ENCODE measurements around the gene SELENOO. TPM values are rescaled to one million over a fixed set of nuclear protein-coding genes. Genes with fewer than 3 reads are reported as not detected.

Gene SELENOO
- total RNA-seq, 1 experiment from 2014 or later, result 27.0 TPM

- TF ChIP-seq, protein P1, sequence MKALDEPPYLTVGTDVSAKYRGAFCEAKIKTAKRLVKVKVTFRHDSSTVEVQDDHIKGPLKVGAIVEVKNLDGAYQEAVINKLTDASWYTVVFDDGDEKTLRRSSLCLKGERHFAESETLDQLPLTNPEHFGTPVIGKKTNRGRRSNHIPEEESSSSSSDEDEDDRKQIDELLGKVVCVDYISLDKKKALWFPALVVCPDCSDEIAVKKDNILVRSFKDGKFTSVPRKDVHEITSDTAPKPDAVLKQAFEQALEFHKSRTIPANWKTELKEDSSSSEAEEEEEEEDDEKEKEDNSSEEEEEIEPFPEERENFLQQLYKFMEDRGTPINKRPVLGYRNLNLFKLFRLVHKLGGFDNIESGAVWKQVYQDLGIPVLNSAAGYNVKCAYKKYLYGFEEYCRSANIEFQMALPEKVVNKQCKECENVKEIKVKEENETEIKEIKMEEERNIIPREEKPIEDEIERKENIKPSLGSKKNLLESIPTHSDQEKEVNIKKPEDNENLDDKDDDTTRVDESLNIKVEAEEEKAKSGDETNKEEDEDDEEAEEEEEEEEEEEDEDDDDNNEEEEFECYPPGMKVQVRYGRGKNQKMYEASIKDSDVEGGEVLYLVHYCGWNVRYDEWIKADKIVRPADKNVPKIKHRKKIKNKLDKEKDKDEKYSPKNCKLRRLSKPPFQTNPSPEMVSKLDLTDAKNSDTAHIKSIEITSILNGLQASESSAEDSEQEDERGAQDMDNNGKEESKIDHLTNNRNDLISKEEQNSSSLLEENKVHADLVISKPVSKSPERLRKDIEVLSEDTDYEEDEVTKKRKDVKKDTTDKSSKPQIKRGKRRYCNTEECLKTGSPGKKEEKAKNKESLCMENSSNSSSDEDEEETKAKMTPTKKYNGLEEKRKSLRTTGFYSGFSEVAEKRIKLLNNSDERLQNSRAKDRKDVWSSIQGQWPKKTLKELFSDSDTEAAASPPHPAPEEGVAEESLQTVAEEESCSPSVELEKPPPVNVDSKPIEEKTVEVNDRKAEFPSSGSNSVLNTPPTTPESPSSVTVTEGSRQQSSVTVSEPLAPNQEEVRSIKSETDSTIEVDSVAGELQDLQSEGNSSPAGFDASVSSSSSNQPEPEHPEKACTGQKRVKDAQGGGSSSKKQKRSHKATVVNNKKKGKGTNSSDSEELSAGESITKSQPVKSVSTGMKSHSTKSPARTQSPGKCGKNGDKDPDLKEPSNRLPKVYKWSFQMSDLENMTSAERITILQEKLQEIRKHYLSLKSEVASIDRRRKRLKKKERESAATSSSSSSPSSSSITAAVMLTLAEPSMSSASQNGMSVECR (CRISPR knock-in tag; IDR thresholded peaks at IDR 0.05; ENCODE audit: borderline replicate concordance), result no peak
- TF ChIP-seq MXD4 (CRISPR knock-in tag; IDR thresholded peaks at IDR 0.05; ENCODE audit: borderline replicate concordance), result no peak
- no peak for TF ChIP-seq ERG (CRISPR knock-in tag; IDR thresholded peaks at IDR 0.05)
- no peak for TF ChIP-seq NR1H2 (CRISPR knock-in tag; IDR thresholded peaks at IDR 0.05)
- TF ChIP-seq ZNF263 (CRISPR knock-in tag; IDR thresholded peaks at IDR 0.05; ENCODE audit: low read depth), result no peak
- TF ChIP-seq FOXJ3 (CRISPR knock-in tag; IDR thresholded peaks at IDR 0.05; ENCODE audit: borderline replicate concordance), result no peak
- no peak for TF ChIP-seq GTF2I (CRISPR knock-in tag; conservative IDR thresholded peaks at IDR 0.05)
These were observed 14.7 kb downstream of the SELENOO start (continued) for GRCh38 chr22:50215297-50216054.

DNA sequence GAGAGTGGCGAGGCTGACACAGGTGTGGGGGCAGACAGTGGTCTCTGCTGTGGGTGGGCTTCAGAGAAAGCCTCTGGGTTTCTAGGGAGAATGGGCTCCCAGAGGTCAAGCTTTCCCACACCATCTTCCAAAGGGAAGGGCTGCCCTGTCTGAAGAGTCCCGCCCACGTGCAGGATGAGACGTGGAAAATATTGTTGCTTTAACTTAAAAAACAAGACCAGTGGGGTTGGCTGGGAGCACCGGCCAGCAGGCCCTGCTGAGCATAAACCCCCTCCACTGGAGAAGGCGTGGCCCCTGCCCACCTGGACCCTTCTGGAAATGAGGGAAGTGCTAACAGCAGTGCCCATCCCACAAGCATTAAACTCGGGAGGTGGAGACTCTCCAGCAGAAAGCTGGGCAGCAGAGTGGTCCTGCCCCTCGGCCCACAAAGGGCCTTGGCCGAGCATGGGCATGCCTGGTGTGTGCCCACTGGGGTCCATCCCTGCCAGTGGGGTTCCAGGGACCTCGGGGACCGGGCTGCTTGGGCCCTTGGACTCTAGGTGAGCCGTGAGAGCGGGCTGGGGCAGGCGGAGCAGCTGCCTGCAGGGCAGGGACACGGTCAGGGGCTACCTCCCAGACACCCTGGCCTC is 15.4 kb downstream of the SELENOO start:
- CTCF ChIA-PET, result no interaction called here
- ATAC-seq (no peak), DNase-seq (ENCODE audit: low spot score) (no peak)
- no peaks in the 10 kb centered on the region for H3K9me3 Mint-ChIP-seq
- POLR2A ChIA-PET, result no interaction called here
- H3K4me1 Mint-ChIP-seq, result peaks cover 5% of the 10 kb centered on the region; the same call in 1 of the 2 replicates
- H3K36me3 Mint-ChIP-seq, result peaks cover 53% of the 10 kb centered on the region
- no peak for TF ChIP-seq FOXK1 (CRISPR knock-in tag; IDR thresholded peaks at IDR 0.05)
- 0 out of 2 replicates have a peak, but pooled peaks have one; percentile 17 for TF ChIP-seq ZNF317 (CRISPR knock-in tag; IDR thresholded peaks at IDR 0.05; ENCODE audit: borderline replicate concordance, low read depth)
- H3K4me3 Mint-ChIP-seq, result no peak overlapping the region
- H3K27me3 Mint-ChIP-seq (ENCODE audit: low read depth), result no peaks in the 10 kb centered on the region
- H3K27ac Mint-ChIP-seq, result no peak overlapping the region

DNA sequence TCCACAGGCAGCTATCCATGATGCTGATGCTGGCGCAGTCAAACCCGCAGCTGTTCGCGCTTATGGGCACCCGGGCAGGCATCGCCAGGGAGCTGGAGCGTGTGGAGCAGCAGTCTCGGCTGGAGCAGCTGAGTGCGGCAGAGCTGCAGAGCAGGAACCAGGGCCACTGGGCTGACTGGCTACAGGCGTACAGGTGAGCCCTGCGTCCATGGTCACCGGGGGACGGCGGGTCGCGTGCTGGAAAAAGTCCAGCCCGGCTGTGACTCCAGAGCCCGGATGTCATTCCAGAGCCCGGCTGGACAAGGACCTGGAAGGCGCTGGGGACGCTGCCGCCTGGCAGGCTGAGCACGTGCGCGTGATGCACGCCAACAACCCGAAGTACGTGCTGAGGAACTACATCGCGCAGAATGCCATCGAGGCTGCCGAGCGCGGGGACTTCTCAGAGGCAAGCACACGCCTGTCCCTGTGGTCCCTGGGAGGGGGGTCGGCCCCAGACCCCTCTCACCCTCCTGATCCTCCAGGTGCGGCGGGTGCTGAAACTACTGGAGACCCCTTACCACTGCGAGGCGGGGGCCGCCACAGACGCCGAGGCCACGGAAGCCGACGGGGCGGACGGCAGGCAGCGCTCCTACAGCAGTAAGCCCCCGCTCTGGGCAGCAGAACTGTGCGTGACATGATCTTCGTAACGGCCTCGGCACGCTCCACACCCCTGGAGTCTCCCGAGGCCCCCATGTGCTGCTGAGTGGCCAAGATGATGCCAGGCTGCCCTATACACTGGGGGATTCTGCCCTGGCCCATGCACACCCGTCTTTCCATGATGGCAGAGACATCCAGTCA is 16.1 kb downstream of the SELENOO start:
- CTCF ChIA-PET, result no interaction called here
- peaks cover 51% of the 10 kb centered on the region for H3K36me3 Mint-ChIP-seq
- no peak for DNase-seq (ENCODE audit: low spot score)

More for the DNA sequence above, 16.1 kb downstream of the SELENOO start:
- Mint-ChIP-seq H3K4me3 (no peak overlapping the region), H3K9me3 (no peaks in the 10 kb centered on the region), H3K27me3 (ENCODE audit: low read depth) (no peaks in the 10 kb centered on the region), H3K4me1 (peaks cover 5% of the 10 kb centered on the region; the same call in 1 of the 2 replicates), H3K27ac (no peak overlapping the region)
- ATAC-seq, result no peak
- POLR2A ChIA-PET, result no interaction called here
- TF ChIP-seq KAT7 (CRISPR knock-in tag; IDR thresholded peaks at IDR 0.05; ENCODE audit: borderline replicate concordance) (no peak), MXD4 (CRISPR knock-in tag; IDR thresholded peaks at IDR 0.05; ENCODE audit: borderline replicate concordance) (no peak), AR (CRISPR knock-in tag; IDR thresholded peaks at IDR 0.05) (no peak), PRDM15 (CRISPR knock-in tag; IDR thresholded peaks at IDR 0.05) (no peak)

All from WTC11 (cell line).